DOHH2 (cell line): Measurements from ENCODE around the gene ZNF8.

Source experiments
- H3F3A ChIP-seq: fragments of 200-600 bp; sonication (generic), shearing (Covaris generic); 2 replicates; pipeline ENCODE4 v1.6.0; 2016; ENCODE audit warnings: antibody characterized with exemption, mild to moderate bottlenecking; ENCODE audit not compliant: control insufficient read depth, insufficient read depth
- H3K27ac ChIP-seq: fragments of 200-600 bp; sonication (generic); 2 replicates; pipeline ENCODE4 v1.5.1; 2014; ENCODE audit warnings: low read depth, mild to moderate bottlenecking, low read length, moderate library complexity
- H3K27me3 ChIP-seq: fragments of 200-600 bp; sonication (generic); 2 replicates; pipeline ENCODE4 v1.6.1; 2014; ENCODE audit warnings: mild to moderate bottlenecking, low read length, mixed read lengths; ENCODE audit not compliant: control insufficient read depth
- H3K36me3 ChIP-seq: fragments of 200-600 bp; sonication (generic); 2 replicates; pipeline ENCODE4 v1.6.1; 2014; ENCODE audit warnings: mild to moderate bottlenecking, low read length, moderate library complexity, mixed read lengths; ENCODE audit not compliant: control insufficient read depth
- H3K4me1 ChIP-seq: fragments of 200-600 bp; sonication (generic); 2 replicates; pipeline ENCODE4 v1.6.1; 2014; ENCODE audit warnings: mild to moderate bottlenecking, low read length, mixed read lengths; ENCODE audit not compliant: control insufficient read depth
- H3K4me2 ChIP-seq: fragments of 200-600 bp; sonication (generic); 2 replicates; pipeline ENCODE4 v1.6.0; 2014; ENCODE audit warnings: mild to moderate bottlenecking, low read length, moderate library complexity
- H3K4me3 ChIP-seq: fragments of 200-600 bp; sonication (generic); 2 replicates; pipeline ENCODE4 v1.5.1; 2014; ENCODE audit warnings: mild to moderate bottlenecking, low read length, mixed read lengths
- H3K79me2 ChIP-seq: fragments of 200-600 bp; sonication (generic); 2 replicates; pipeline ENCODE4 v1.6.1; 2014; ENCODE audit warnings: mild to moderate bottlenecking, low read length, mixed read lengths; ENCODE audit not compliant: control insufficient read depth
- H3K9me2 ChIP-seq: fragments of 200-600 bp; sonication (generic); replicated peaks from 2 replicates; pipeline ENCODE4 v1.6.1; 2014; ENCODE audit warnings: mild to moderate bottlenecking, low read length, mixed read lengths; ENCODE audit not compliant: control insufficient read depth
- H3K9me3 ChIP-seq: fragments of 200-600 bp; sonication (generic); 2 replicates; pipeline ENCODE4 v1.6.1; 2014; ENCODE audit warnings: antibody characterized with exemption, low read length, mixed read lengths; ENCODE audit not compliant: control insufficient read depth, insufficient read depth
- H4K20me1 ChIP-seq: fragments of 200-600 bp; sonication (generic); 2 replicates; pipeline ENCODE4 v1.6.0; 2014; ENCODE audit warnings: low read depth, mild to moderate bottlenecking, antibody characterized with exemption, low read length, moderate library complexity; ENCODE audit not compliant: control insufficient read depth, insufficient read depth
- CTCF ChIP-seq: fragments of 200-600 bp; sonication (generic); IDR thresholded peaks from one replicate; pipeline ENCODE4 v1.5.1; 2014; ENCODE audit warnings: antibody characterized with exemption, mild to moderate bottlenecking, low read depth, low read length; ENCODE audit not compliant: poor library complexity, severe bottlenecking
- EZH2phosphoT487 ChIP-seq: fragments of 200-600 bp; sonication (generic); IDR thresholded peaks from 2 replicates; pipeline ENCODE4 v1.6.1; 2017; ENCODE audit warnings: borderline replicate concordance, mild to moderate bottlenecking, antibody characterized with exemption, low read length, moderate library complexity, mixed read lengths

Gene ZNF8

GRCh38 chr19:58351558-58351878 is 72.8 kb downstream of the ZNF8 start:
- Histone ChIP-seq H3F3A (0 out of 2 replicates have a peak, but pooled peaks cover 2% of the 10 kb centered on the region), H3K9me3 (no peaks in the 10 kb centered on the region), H4K20me1 (no peaks in the 10 kb centered on the region), H3K27me3 (0 out of 2 replicates have a peak, but pooled peaks cover under 1% of the 10 kb centered on the region), H3K4me2 (no peak overlapping the region), H3K9me2 (no peaks in the 10 kb centered on the region), H3K79me2 (peaks cover 30% of the 10 kb centered on the region), H3K4me1 (peaks cover 23% of the 10 kb centered on the region), H3K4me3 (no peak overlapping the region), H3K36me3 (peaks cover 13% of the 10 kb centered on the region), H3K27ac (no peak overlapping the region)
- TF ChIP-seq CTCF (no peak), EZH2phosphoT487 (no peak)

- Histone ChIP-seq H4K20me1 (no peaks in the 10 kb centered on the region), H3K27ac (no peak overlapping the region), H3K27me3 (peaks cover 5% of the 10 kb centered on the region; the same call in 1 of the 2 replicates), H3K79me2 (peaks cover 24% of the 10 kb centered on the region), H3K36me3 (peaks cover 13% of the 10 kb centered on the region), H3F3A (0 out of 2 replicates have a peak, but pooled peaks cover 2% of the 10 kb centered on the region), H3K4me2 (no peak overlapping the region), H3K9me3 (no peaks in the 10 kb centered on the region), H3K4me1 (peaks cover 21% of the 10 kb centered on the region), H3K9me2 (no peaks in the 10 kb centered on the region), H3K4me3 (no peak overlapping the region)
- TF ChIP-seq CTCF = no peak
- no peak for TF ChIP-seq EZH2phosphoT487
Measured at GRCh38 chr19:58351990-58352755, 73.4 kb downstream of the ZNF8 start.
